ENCODE results near the gene CHST11. TPM values are rescaled to one million over a fixed set of nuclear protein-coding genes. Genes with fewer than 3 reads are reported as not detected.

CHST11 gene
- total RNA-seq, 1 experiment from 2014 or later = 6.7 TPM

GRCh38 chr12:104410326-104410725 is 46.4 kb upstream of the CHST11 start:
- peaks cover 0 to 13% (median 2%) of the 10 kb centered on the region in 3 experiments; a peak in 3 of 7 replicates for H3K36me3 Mint-ChIP-seq (ENCODE audit: insufficient read depth in 1 of 3, low read depth in 3 of 3)
- no peak for DNase-seq
- Histone ChIP-seq H3K27ac (ENCODE audit: insufficient read length, low read depth, low read length) (no peak overlapping the region), H2AFZ (ENCODE audit: low read length) (no peak overlapping the region), H3K23ac (ENCODE audit: insufficient read length, low read depth, low read length) (no peak overlapping the region), H3K27me3 (ENCODE audit: insufficient read depth, low read length) (no peaks in the 10 kb centered on the region), H4K91ac (ENCODE audit: insufficient read length, low read depth, low read length) (no peak overlapping the region), H3K56ac (ENCODE audit: insufficient read length, low read depth, low read length) (no peak overlapping the region), H2BK20ac (ENCODE audit: low read depth, low read length, poor library complexity, severe bottlenecking) (no peak overlapping the region), H3K23me2 (ENCODE audit: insufficient read length, low read depth, low read length, poor library complexity, severe bottlenecking) (no peaks in the 10 kb centered on the region), H3T11ph (ENCODE audit: low read length) (no peak overlapping the region), H4K8ac (replicated peaks; ENCODE audit: insufficient read length, low read depth, low read length) (no peak overlapping the region), H3K4me1 (ENCODE audit: insufficient read depth, low read length) (peaks cover 6% of the 10 kb centered on the region; the same call in 1 of the 2 replicates), H3K14ac (ENCODE audit: insufficient read depth, low read length) (no peak overlapping the region), H2BK120ac (ENCODE audit: low read depth, low read length, poor library complexity, severe bottlenecking) (no peak overlapping the region), H2BK12ac (ENCODE audit: insufficient read length, low read depth, low read length) (no peak overlapping the region), H3K18ac (ENCODE audit: insufficient read length, low read depth, low read length) (no peak overlapping the region), H3K79me1 (ENCODE audit: insufficient read depth, low read depth, low read length, poor library complexity, severe bottlenecking) (no peaks in the 10 kb centered on the region), H2AK5ac (ENCODE audit: insufficient read length, low read length) (no peak overlapping the region), H2BK15ac (ENCODE audit: low read depth, low read length) (no peak overlapping the region), H3K79me2 (ENCODE audit: insufficient read depth, low read length) (no peaks in the 10 kb centered on the region), H3K9ac (ENCODE audit: extremely low read depth, insufficient read length, low read length) (no peak overlapping the region), H3K4me2 (ENCODE audit: insufficient read depth, insufficient read length, low read length) (no peak overlapping the region), H2BK5ac (ENCODE audit: insufficient read length, low read length) (no peak overlapping the region), H4K20me1 (ENCODE audit: control insufficient read depth, insufficient read depth, insufficient read length) (no peaks in the 10 kb centered on the region), H4K5ac (ENCODE audit: insufficient read length, low read depth, low read length) (no peak overlapping the region), H3K9me3 (ENCODE audit: control insufficient read depth, low read depth, low read length) (no peaks in the 10 kb centered on the region), H3K4ac (ENCODE audit: low read depth, low read length) (no peak overlapping the region)
- H3K9me3 Mint-ChIP-seq = peaks cover 8 to 10% of the 10 kb centered on the region in 2 experiments; a peak in 3 of 5 replicates
- H3K27me3 Mint-ChIP-seq (ENCODE audit: low read depth) = peaks cover 20% of the 10 kb centered on the region
- H3K4me1 Mint-ChIP-seq = peaks cover 20 to 21% of the 10 kb centered on the region in 2 experiments
- no peak overlapping the region for H3K4me3 Mint-ChIP-seq
- TF ChIP-seq, protein P1, sequence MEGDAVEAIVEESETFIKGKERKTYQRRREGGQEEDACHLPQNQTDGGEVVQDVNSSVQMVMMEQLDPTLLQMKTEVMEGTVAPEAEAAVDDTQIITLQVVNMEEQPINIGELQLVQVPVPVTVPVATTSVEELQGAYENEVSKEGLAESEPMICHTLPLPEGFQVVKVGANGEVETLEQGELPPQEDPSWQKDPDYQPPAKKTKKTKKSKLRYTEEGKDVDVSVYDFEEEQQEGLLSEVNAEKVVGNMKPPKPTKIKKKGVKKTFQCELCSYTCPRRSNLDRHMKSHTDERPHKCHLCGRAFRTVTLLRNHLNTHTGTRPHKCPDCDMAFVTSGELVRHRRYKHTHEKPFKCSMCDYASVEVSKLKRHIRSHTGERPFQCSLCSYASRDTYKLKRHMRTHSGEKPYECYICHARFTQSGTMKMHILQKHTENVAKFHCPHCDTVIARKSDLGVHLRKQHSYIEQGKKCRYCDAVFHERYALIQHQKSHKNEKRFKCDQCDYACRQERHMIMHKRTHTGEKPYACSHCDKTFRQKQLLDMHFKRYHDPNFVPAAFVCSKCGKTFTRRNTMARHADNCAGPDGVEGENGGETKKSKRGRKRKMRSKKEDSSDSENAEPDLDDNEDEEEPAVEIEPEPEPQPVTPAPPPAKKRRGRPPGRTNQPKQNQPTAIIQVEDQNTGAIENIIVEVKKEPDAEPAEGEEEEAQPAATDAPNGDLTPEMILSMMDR (conservative IDR thresholded peaks at IDR 0.05) = no peak
- no peak overlapping the region for H3K27ac Mint-ChIP-seq
